PC-3 (cell line): ENCODE data around the gene KRT80. TPM values are rescaled to one million over a fixed set of nuclear protein-coding genes. Genes with fewer than 3 reads are reported as not detected.
A peak's percentile ranks its signal among the peaks of the same experiment; 100 is the strongest.

ENCODE experiments used
- ATAC-seq: fragments of 200-7000 bp; cut with Tn5 transposase; 2 replicates; pipeline ENCODE4 v1.9.1; 2020; ENCODE audit warnings: mild to moderate bottlenecking, moderate library complexity
- BruUV-seq: library from RNA; stranded (reverse); fragments of 400-500 nt; replicated peaks from 2 replicates; lab custom pipeline; 2021; lab: Mats Ljungman, UMichigan
- CTCF ChIA-PET: fragments of 300-600 bp; sonication (Branson Sonifier 250); formaldehyde crosslinking; loops from one replicate; lab custom pipeline; 2022; ENCODE audit warnings: antibody characterized with exemption; lab: Charles Lee
- POLR2A ChIA-PET: fragments of 300-600 bp; sonication (Branson Sonifier 250); formaldehyde crosslinking; loops from one replicate; lab custom pipeline; 2022; ENCODE audit warnings: antibody characterized with exemption; ENCODE audit not compliant: unreplicated experiment; lab: Charles Lee
- DNase-seq: peaks from one replicate; pipeline ENCODE4 v3.0.0-alpha.2; 2015
- H2AFZ ChIP-seq: fragments of 300-600 bp; sonication (generic); 2 replicates; pipeline ENCODE4 v1.6.0; 2016; ENCODE audit warnings: antibody characterized with exemption, low read length
- H3F3A ChIP-seq: fragments of 300-600 bp; sonication (generic); one replicate; pipeline ENCODE4 v1.6.0; 2017; ENCODE audit warnings: antibody characterized with exemption, low read length, control low read depth, mild to moderate bottlenecking; ENCODE audit not compliant: unreplicated experiment
- H3K27ac ChIP-seq: fragments of 300-600 bp; sonication (generic); 2 replicates; pipeline ENCODE4 v1.5.1; 2016; ENCODE audit warnings: mild to moderate bottlenecking, low read length
- H3K27me3 ChIP-seq: fragments of 300-600 bp; sonication (generic); 2 replicates; pipeline ENCODE4 v1.6.1; 2016; ENCODE audit warnings: low read length, mixed read lengths
- H3K36me3 ChIP-seq: fragments of 300-600 bp; sonication (generic); 2 replicates; pipeline ENCODE4 v1.6.1; 2016; ENCODE audit warnings: low read depth, mixed run types, low read length, mixed read lengths
- H3K4me1 ChIP-seq: fragments of 300-600 bp; sonication (generic); 2 replicates; pipeline ENCODE4 v1.5.1; 2016; ENCODE audit warnings: low read length; ENCODE audit not compliant: insufficient read depth
- H3K4me2 ChIP-seq: fragments of 300-600 bp; sonication (generic); 2 replicates; pipeline ENCODE4 v1.6.0; 2016; ENCODE audit warnings: low read length
- H3K4me3 ChIP-seq: fragments of 300-600 bp; sonication (generic); 2 replicates; pipeline ENCODE4 v1.5.1; 2016; ENCODE audit warnings: mild to moderate bottlenecking, low read length, mixed read lengths
- H3K79me2 ChIP-seq: fragments of 300-600 bp; sonication (generic); 2 replicates; pipeline ENCODE4 v1.6.1; 2017; ENCODE audit warnings: low read length, mixed read lengths
- H3K9ac ChIP-seq: fragments of 300-600 bp; sonication (generic); 2 replicates; pipeline ENCODE4 v1.6.0; 2016; ENCODE audit warnings: mild to moderate bottlenecking, low read length
- H3K9me2 ChIP-seq: fragments of 300-600 bp; sonication (generic); replicated peaks from 2 replicates; pipeline ENCODE4 v1.6.1; 2016; ENCODE audit warnings: mixed run types, low read length, mixed read lengths
- H3K9me3 ChIP-seq: fragments of 300-600 bp; sonication (generic); 2 replicates; pipeline ENCODE4 v1.6.1; 2016; ENCODE audit warnings: low read length, mixed read lengths
- H4K20me1 ChIP-seq: fragments of 300-600 bp; sonication (generic); 2 replicates; pipeline ENCODE4 v1.6.1; 2016; ENCODE audit warnings: low read length, mixed read lengths
- CTCF ChIP-seq: fragments of 300-600 bp; sonication (generic); conservative IDR thresholded peaks from 2 replicates; pipeline ENCODE4 v1.5.1; 2017; ENCODE audit warnings: antibody characterized with exemption, low read depth, mild to moderate bottlenecking, low read length
- EZH2 ChIP-seq: fragments of 300-600 bp; sonication (generic); IDR thresholded peaks from one replicate; pipeline ENCODE4 v1.6.1; 2017; ENCODE audit warnings: antibody characterized with exemption, mild to moderate bottlenecking, low read length; ENCODE audit not compliant: unreplicated experiment
- EZH2phosphoT487 ChIP-seq: fragments of 300-600 bp; sonication (generic); IDR thresholded peaks from 2 replicates; pipeline ENCODE4 v1.6.1; 2018; ENCODE audit warnings: mild to moderate bottlenecking, antibody characterized with exemption, low read length, borderline replicate concordance
- intact Hi-C: fragments of 100-400 bp; cut with micrococcal nuclease; formaldehyde crosslinking; loops from 2 replicates; pipeline ENCODE4 v1.9.0; 2023
- total RNA-seq: library from RNA; depleted of rRNA; stranded (reverse); fragments of >200 nt; gene quantifications from 2 replicates; pipeline ENCODE4 v1.2.3, GENCODE V29; 2014

Gene KRT80
- total RNA-seq, 1 experiment from 2014 or later, result 19.8 TPM

GRCh38 chr12:52127683-52128450 is 63.9 kb downstream of the KRT80 start:
- peaks cover 11% of the 10 kb centered on the region; the same call in 1 of the 2 replicates for H3K4me1 ChIP-seq
- ChIA-PET CTCF (no interaction called here), POLR2A (no interaction called here)
- H3K4me3 ChIP-seq, result no peak overlapping the region
- H3K36me3 ChIP-seq, result no peaks in the 10 kb centered on the region
- H3K4me2 ChIP-seq, result no peak overlapping the region
- H3K27ac ChIP-seq, result no peak overlapping the region
- no peak overlapping the region for H2AFZ ChIP-seq
- H3K79me2 ChIP-seq, result no peaks in the 10 kb centered on the region
- H3F3A ChIP-seq, result no peaks in the 10 kb centered on the region
- H3K27me3 ChIP-seq, result no peaks in the 10 kb centered on the region
- no peak for TF ChIP-seq EZH2phosphoT487
- ATAC-seq (no peak), DNase-seq (no peak)
- H3K9ac ChIP-seq, result no peak overlapping the region
- H4K20me1 ChIP-seq, result no peaks in the 10 kb centered on the region
- H3K9me3 ChIP-seq, result no peaks in the 10 kb centered on the region
- no TSS peak for BruUV-seq
- H3K9me2 ChIP-seq, result no peaks in the 10 kb centered on the region
- intact Hi-C loops, result no loop called here

GRCh38 chr12:52126605-52127578 is 64.9 kb downstream of the KRT80 start:
- H3K9me3 ChIP-seq, result no peaks in the 10 kb centered on the region
- H2AFZ ChIP-seq, result peak overlapping the region; percentile 73
- peak; percentile 81 for ATAC-seq

More at GRCh38 chr12:52126605-52127578, 64.9 kb downstream of the KRT80 start:
- BruUV-seq, result no TSS peak
- intact Hi-C loops, result no loop called here
- Histone ChIP-seq H3F3A (no peaks in the 10 kb centered on the region), H3K27me3 (no peaks in the 10 kb centered on the region), H3K9me2 (no peaks in the 10 kb centered on the region), H4K20me1 (no peaks in the 10 kb centered on the region), H3K27ac (no peak overlapping the region), H3K4me2 (peak overlapping the region; percentile 36), H3K4me1 (peaks cover 11% of the 10 kb centered on the region; the same call in 1 of the 2 replicates), H3K79me2 (no peaks in the 10 kb centered on the region), H3K9ac (no peak overlapping the region), H3K36me3 (no peaks in the 10 kb centered on the region), H3K4me3 (no peak overlapping the region)
- ChIA-PET CTCF (no interaction called here), POLR2A (no interaction called here)
- no peak for TF ChIP-seq EZH2
- no peak for TF ChIP-seq EZH2phosphoT487
- TF ChIP-seq CTCF, result no peak
- peak; percentile 32 for DNase-seq
